Measurements from ENCODE around the gene PAWR. TPM values are rescaled to one million over a fixed set of nuclear protein-coding genes. Genes with fewer than 3 reads are reported as not detected.
"Not testable (repeated sequence)": the region's sequence is repeated elsewhere in the genome, so short reads cannot be mapped to it uniquely, and the experiment has no call there.

Gene PAWR
- total and polyA plus RNA-seq, 9 of the 15 experiments (the other 6 are each of a cell fraction or from before 2014, with no cell fraction given), result 0.82 TPM; not detected in 8

DNA sequence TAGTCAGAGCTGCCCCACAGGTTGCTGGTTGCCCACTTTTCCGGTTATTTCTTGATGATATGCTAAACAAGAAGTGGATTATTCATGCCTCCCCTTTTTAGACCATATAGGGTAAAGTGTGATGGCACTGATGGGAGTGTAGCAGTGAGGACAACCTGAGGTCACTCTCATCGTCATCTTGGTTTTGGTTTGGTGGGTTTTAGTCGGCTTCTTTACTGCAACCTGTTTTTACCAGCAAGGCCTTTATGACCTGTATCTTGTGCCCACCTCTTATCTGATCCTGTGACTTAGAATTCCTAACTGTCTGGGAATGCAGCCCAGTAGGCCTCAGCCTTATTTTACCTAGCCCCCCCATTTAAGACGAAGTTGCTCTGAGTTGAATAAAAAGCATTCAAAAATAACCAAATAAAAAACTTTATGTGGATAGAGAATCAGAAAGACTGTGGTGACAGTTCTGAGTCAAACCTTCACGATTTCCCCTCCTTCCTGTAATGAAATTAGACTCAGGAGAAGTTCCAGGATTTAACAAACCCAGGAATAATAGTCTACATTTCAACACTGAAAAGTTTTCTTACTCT lies 144.2 kb downstream of the PAWR start (continued):
- TF ChIP-seq GATAD2B (IDR thresholded peaks at IDR 0.05; ENCODE audit: borderline replicate concordance) (no peak), HMG20B (CRISPR knock-in tag; IDR thresholded peaks at IDR 0.05) (no peak), ZBED1 (IDR thresholded peaks at IDR 0.05) (no peak), KHSRP (IDR thresholded peaks at IDR 0.05) (no peak), ZFX (CRISPR knock-in tag; IDR thresholded peaks at IDR 0.05) (no peak)

DNA sequence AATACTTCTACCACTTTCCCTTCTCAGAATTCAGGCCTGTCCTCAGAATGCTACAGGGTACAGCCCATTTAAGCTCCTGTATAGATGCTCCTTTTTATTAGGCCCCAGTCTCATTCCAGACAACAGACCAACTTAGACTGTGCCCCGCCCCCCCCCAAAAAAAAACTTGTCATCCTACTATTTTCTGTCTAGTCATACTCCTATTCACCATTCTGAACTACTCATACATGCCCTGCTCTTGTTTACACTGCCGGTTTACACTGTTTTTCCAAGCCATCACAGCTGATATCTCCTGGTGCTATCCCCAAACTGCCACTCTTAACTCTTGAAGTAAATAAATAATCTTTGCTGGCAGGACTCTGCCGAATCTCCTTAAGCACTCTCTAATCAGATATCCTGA lies 146.3 kb downstream of the PAWR start:
- H3K4me2 ChIP-seq (ENCODE audit: insufficient read depth, low read length); H3K36me3 ChIP-seq (ENCODE audit: control insufficient read depth, insufficient read depth, low read length); H3K9me3 ChIP-seq (replicated peaks; ENCODE audit: control insufficient read depth, insufficient read depth, low read depth, low read length); H3K4me1 ChIP-seq (replicated peaks in 1 of 2; ENCODE audit: control insufficient read depth in 2 of 2, insufficient read depth in 2 of 2, low read length in 2 of 2); DNase-seq (ENCODE audit: extremely low read depth in 1 of 4, low spot score in 3 of 4); H3K79me2 ChIP-seq (ENCODE audit: control insufficient read depth, insufficient read depth, low read length); BruUV-seq (replicated peaks); in situ Hi-C loops (cut with MboI); H2AFZ ChIP-seq (ENCODE audit: low read depth, low read length); H3K4me3 ChIP-seq; H3K9me1 ChIP-seq (ENCODE audit: control insufficient read depth, insufficient read depth, low read length); H4K20me1 ChIP-seq (replicated peaks; ENCODE audit: control insufficient read depth, insufficient read depth, low read length); ATAC-seq; intact Hi-C loops (cut with micrococcal nuclease); POLR2A ChIA-PET; H3K27me3 ChIP-seq (ENCODE audit: control insufficient read depth in 2 of 2, insufficient read depth in 2 of 2, low read length in 2 of 2); H3K9ac ChIP-seq (ENCODE audit: insufficient read depth in 1 of 2, low read depth in 2 of 2, low read length in 2 of 2); FAIRE-seq; H3K27ac ChIP-seq (ENCODE audit: extremely low read depth, low read depth, low read length); CTCF ChIA-PET (ENCODE audit: low intra/inter-chr PET ratio): not testable (repeated sequence)
- no CpG with 5 or more reads among the region's 3 CpGs for WGBS (ENCODE audit: insufficient coverage, low coverage, missing lambda C conversion rate)
- TF ChIP-seq ZNF316 (IDR thresholded peaks at IDR 0.05) (peak; percentile 61), C11orf30 (IDR thresholded peaks at IDR 0.05; ENCODE audit: low read depth) (0 out of 2 replicates have a peak, but pooled peaks have one; percentile 6), MAFG (tag; conservative IDR thresholded peaks at IDR 0.05) (peak; percentile 47; the same call in 1 of the 2 replicates)

All from K562 (cell line).